Measurements from ENCODE around the gene NPAS3.

DNA sequence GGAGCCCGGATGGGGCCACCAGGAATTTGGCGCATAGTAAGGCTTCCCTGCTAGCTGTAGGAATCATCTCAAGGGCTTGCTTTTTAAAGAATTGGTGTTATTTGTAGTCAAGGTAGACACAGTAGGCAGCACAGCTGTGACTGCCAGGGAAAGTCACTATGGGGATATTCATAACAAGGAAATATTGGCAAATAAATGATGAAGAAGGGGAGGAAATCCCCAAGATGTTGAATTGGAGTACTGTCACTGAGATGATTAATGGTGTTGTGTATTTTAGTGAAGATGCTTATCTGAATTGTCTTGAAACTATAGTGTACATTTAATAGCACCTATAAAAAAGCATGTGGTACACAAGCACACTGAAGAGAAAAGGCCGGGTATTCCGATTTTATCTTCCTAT lies 118.9 kb downstream of the NPAS3 start:
- TF ChIP-seq, protein P1, sequence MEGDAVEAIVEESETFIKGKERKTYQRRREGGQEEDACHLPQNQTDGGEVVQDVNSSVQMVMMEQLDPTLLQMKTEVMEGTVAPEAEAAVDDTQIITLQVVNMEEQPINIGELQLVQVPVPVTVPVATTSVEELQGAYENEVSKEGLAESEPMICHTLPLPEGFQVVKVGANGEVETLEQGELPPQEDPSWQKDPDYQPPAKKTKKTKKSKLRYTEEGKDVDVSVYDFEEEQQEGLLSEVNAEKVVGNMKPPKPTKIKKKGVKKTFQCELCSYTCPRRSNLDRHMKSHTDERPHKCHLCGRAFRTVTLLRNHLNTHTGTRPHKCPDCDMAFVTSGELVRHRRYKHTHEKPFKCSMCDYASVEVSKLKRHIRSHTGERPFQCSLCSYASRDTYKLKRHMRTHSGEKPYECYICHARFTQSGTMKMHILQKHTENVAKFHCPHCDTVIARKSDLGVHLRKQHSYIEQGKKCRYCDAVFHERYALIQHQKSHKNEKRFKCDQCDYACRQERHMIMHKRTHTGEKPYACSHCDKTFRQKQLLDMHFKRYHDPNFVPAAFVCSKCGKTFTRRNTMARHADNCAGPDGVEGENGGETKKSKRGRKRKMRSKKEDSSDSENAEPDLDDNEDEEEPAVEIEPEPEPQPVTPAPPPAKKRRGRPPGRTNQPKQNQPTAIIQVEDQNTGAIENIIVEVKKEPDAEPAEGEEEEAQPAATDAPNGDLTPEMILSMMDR (IDR thresholded peaks at IDR 0.05) = no peak
- TF ChIP-seq POLR2A (IDR thresholded peaks at IDR 0.05) = no peak
- no peak for TF ChIP-seq EP300 (IDR thresholded peaks at IDR 0.05)
